ENCODE measurements around the gene PTCH1. TPM values are rescaled to one million over a fixed set of nuclear protein-coding genes. Genes with fewer than 3 reads are reported as not detected.

Gene PTCH1
- total and polyA plus RNA-seq, 4 donors = 3.1 to 31.1 (median 12.1) TPM

- Histone ChIP-seq H3K27ac (ENCODE audit: low read depth in 1 of 2, low read length in 1 of 2) (no peak overlapping the region), H3K36me3 (ENCODE audit: control insufficient read depth in 4 of 4, insufficient read depth in 4 of 4, low read length in 4 of 4) (peaks cover 12 to 84% (median 43%) of the 10 kb centered on the region in 4 donors), H3K9ac (ENCODE audit: insufficient read depth in 1 of 2, low read length in 2 of 2) (peak overlapping the region; percentile 13 to 52), H3K4me3 (no peak overlapping the region), H3K4me1 (ENCODE audit: control insufficient read depth in 5 of 5, insufficient read depth in 5 of 5, low read length in 5 of 5) (peaks cover 4 to 66% (median 28%) of the 10 kb centered on the region in 5 donors), H3K27me3 (ENCODE audit: control insufficient read depth in 3 of 3, insufficient read depth in 3 of 3, low read length in 2 of 3) (no peaks in the 10 kb centered on the region), H3K9me3 (ENCODE audit: control insufficient read depth in 4 of 4, insufficient read depth in 3 of 4, low read length in 3 of 4) (no peaks in the 10 kb centered on the region)
- WGBS, 2 donors = 50 to 67% methylated on average over 21 of the region's 21 CpGs
- DNase-seq = no peak
- no peak for ATAC-seq (ENCODE audit: insufficient read depth, low FRiP score)
- TF ChIP-seq CTCF (IDR thresholded peaks at IDR 0.05; ENCODE audit: control extremely low read depth, extremely low read depth) = no peak
Observed at GRCh38 chr9:95463148-95464060, 53.4 kb downstream of the PTCH1 start.

GRCh38 chr9:95462249-95463147 is 54.3 kb downstream of the PTCH1 start:
- WGBS, 2 donors = 8 to 14% methylated on average over 30 of the region's 30 CpGs
- H3K4me1 ChIP-seq (ENCODE audit: control insufficient read depth in 5 of 5, insufficient read depth in 5 of 5, low read length in 5 of 5) = peaks cover 4 to 75% (median 28%) of the 10 kb centered on the region in 5 donors
- H3K27ac ChIP-seq (ENCODE audit: low read depth in 1 of 2, low read length in 1 of 2) = peak overlapping the region in 1 of 2 donors; percentile 80
- H3K9me3 ChIP-seq (ENCODE audit: control insufficient read depth in 4 of 4, insufficient read depth in 3 of 4, low read length in 3 of 4) = no peaks in the 10 kb centered on the region
- no peak for TF ChIP-seq CTCF (IDR thresholded peaks at IDR 0.05; ENCODE audit: control extremely low read depth, extremely low read depth)
- DNase-seq = peak; percentile 90 to 95 (median 95)
- peak; percentile 63 for ATAC-seq (ENCODE audit: insufficient read depth, low FRiP score)
- no peaks in the 10 kb centered on the region for H3K27me3 ChIP-seq (ENCODE audit: control insufficient read depth in 3 of 3, insufficient read depth in 3 of 3, low read length in 2 of 3)
- H3K9ac ChIP-seq (ENCODE audit: insufficient read depth in 1 of 2, low read length in 2 of 2) = peak overlapping the region in 1 of 2 donors; percentile 52
- H3K36me3 ChIP-seq (ENCODE audit: control insufficient read depth in 4 of 4, insufficient read depth in 4 of 4, low read length in 4 of 4) = peaks cover 10 to 77% (median 42%) of the 10 kb centered on the region in 4 donors
- no peak overlapping the region for H3K4me3 ChIP-seq

- TF ChIP-seq CTCF (IDR thresholded peaks at IDR 0.05; ENCODE audit: control extremely low read depth, extremely low read depth) = no peak
- Histone ChIP-seq H3K9ac (ENCODE audit: insufficient read depth in 1 of 2, low read length in 2 of 2) (peak overlapping the region in 1 of 2 donors; percentile 48), H3K27ac (ENCODE audit: low read depth in 1 of 2, low read length in 1 of 2) (no peak overlapping the region), H3K27me3 (ENCODE audit: control insufficient read depth in 3 of 3, insufficient read depth in 3 of 3, low read length in 2 of 3) (no peaks in the 10 kb centered on the region), H3K4me1 (ENCODE audit: control insufficient read depth in 5 of 5, insufficient read depth in 5 of 5, low read length in 5 of 5) (peaks cover 4 to 76% (median 28%) of the 10 kb centered on the region in 5 donors), H3K9me3 (ENCODE audit: control insufficient read depth in 4 of 4, insufficient read depth in 3 of 4, low read length in 3 of 4) (no peaks in the 10 kb centered on the region), H3K36me3 (ENCODE audit: control insufficient read depth in 4 of 4, insufficient read depth in 4 of 4, low read length in 4 of 4) (peaks cover 8 to 75% (median 43%) of the 10 kb centered on the region in 4 donors), H3K4me3 (no peak overlapping the region)
- ATAC-seq (ENCODE audit: insufficient read depth, low FRiP score) = no peak
- 90 to 91% methylated on average over 17 of the region's 17 CpGs for WGBS, 2 donors
- no peak for DNase-seq
Observed at GRCh38 chr9:95461448-95462248, 55.1 kb downstream of the PTCH1 start.
